HG03039 (cell line): Measurements from ENCODE around the gene MCCD1.

Experiments used
- ATAC-seq: cut with Tn5 transposase; IDR thresholded peaks from one replicate; pipeline ENCODE4 v1.9.1; 2021; ENCODE audit warnings: mild to moderate bottlenecking, moderate library complexity; ENCODE audit not compliant: unreplicated experiment

MCCD1 gene

GRCh38 chr6:31568537-31568961 lies 39.8 kb downstream of the MCCD1 start:
- ATAC-seq, result peak; percentile 51

- ATAC-seq, result no peak
Measured at GRCh38 chr6:31569861-31570536, 41.2 kb downstream of the MCCD1 start.

GRCh38 chr6:31572041-31572911 lies 43.5 kb downstream of the MCCD1 start, which contains the start of gene LTA:
Gene LTA (plus strand): TSS chr6:31572289. CDS start chr6:31572743, 454 bp downstream.
- ATAC-seq, result peak; percentile 28

DNA sequence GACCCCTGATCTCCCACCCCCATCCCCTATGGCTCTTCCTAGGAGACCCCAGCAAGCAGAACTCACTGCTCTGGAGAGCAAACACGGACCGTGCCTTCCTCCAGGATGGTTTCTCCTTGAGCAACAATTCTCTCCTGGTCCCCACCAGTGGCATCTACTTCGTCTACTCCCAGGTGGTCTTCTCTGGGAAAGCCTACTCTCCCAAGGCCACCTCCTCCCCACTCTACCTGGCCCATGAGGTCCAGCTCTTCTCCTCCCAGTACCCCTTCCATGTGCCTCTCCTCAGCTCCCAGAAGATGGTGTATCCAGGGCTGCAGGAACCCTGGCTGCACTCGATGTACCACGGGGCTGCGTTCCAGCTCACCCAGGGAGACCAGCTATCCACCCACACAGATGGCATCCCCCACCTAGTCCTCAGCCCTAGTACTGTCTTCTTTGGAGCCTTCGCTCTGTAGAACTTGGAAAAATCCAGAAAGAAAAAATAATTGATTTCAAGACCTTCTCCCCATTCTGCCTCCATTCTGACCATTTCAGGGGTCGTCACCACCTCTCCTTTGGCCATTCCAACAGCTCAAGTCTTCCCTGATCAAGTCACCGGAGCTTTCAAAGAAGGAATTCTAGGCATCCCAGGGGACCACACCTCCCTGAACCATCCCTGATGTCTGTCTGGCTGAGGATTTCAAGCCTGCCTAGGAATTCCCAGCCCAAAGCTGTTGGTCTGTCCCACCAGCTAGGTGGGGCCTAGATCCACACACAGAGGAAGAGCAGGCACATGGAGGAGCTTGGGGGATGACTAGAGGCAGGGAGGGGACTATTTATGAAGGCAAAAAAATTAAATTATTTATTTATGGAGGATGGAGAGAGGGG lies 44.7 kb downstream of the MCCD1 start:
- no peak for ATAC-seq

- no peak for ATAC-seq
Measured at GRCh38 chr6:31574106-31575061, 45.6 kb downstream of the MCCD1 start.

DNA sequence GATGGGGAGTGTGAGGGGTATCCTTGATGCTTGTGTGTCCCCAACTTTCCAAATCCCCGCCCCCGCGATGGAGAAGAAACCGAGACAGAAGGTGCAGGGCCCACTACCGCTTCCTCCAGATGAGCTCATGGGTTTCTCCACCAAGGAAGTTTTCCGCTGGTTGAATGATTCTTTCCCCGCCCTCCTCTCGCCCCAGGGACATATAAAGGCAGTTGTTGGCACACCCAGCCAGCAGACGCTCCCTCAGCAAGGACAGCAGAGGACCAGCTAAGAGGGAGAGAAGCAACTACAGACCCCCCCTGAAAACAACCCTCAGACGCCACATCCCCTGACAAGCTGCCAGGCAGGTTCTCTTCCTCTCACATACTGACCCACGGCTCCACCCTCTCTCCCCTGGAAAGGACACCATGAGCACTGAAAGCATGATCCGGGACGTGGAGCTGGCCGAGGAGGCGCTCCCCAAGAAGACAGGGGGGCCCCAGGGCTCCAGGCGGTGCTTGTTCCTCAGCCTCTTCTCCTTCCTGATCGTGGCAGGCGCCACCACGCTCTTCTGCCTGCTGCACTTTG lies 46.7 kb downstream of the MCCD1 start, which contains the start of gene TNF:
TSS of gene TNF (plus strand) at position 231 of the 567 bp plus-strand sequence. CDS start at position 408, 177 bp downstream.
- no peak for ATAC-seq

- ATAC-seq, result no peak
Measured at GRCh38 chr6:31575952-31576685, 47.4 kb downstream of the MCCD1 start.

DNA sequence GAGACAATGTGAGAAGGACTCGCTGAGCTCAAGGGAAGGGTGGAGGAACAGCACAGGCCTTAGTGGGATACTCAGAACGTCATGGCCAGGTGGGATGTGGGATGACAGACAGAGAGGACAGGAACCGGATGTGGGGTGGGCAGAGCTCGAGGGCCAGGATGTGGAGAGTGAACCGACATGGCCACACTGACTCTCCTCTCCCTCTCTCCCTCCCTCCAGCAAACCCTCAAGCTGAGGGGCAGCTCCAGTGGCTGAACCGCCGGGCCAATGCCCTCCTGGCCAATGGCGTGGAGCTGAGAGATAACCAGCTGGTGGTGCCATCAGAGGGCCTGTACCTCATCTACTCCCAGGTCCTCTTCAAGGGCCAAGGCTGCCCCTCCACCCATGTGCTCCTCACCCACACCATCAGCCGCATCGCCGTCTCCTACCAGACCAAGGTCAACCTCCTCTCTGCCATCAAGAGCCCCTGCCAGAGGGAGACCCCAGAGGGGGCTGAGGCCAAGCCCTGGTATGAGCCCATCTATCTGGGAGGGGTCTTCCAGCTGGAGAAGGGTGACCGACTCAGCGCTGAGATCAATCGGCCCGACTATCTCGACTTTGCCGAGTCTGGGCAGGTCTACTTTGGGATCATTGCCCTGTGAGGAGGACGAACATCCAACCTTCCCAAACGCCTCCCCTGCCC lies 48.3 kb downstream of the MCCD1 start:
- ATAC-seq, result no peak

GRCh38 chr6:31577579-31577966 lies 48.8 kb downstream of the MCCD1 start:
- ATAC-seq, result no peak

DNA sequence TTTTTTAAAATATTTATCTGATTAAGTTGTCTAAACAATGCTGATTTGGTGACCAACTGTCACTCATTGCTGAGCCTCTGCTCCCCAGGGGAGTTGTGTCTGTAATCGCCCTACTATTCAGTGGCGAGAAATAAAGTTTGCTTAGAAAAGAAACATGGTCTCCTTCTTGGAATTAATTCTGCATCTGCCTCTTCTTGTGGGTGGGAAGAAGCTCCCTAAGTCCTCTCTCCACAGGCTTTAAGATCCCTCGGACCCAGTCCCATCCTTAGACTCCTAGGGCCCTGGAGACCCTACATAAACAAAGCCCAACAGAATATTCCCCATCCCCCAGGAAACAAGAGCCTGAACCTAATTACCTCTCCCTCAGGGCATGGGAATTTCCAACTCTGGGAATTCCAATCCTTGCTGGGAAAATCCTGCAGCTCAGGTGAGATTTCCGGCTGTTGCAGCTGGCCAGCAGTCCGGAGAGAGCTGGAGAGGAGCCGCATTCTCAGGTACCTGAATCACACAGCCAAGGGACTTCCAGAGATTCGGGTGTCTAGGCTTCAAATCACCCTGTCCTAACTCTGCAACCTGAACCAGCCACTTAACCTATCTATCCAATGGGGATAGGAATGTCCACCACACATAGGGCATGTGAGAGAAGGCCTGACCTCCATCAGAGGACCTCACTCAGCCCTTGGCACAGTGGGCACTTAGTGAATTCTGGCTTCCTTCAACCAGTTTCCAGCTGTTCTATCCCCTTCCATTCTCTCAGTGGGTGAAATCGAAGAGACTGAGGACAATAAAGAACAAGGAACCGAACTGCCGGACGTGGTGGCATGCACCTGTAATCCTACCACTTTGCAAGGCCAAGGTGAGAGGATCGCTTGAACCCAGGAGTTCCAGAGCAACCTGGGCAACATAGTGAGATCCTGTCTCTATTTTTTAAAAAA lies 49.7 kb downstream of the MCCD1 start:
- no peak for ATAC-seq

- ATAC-seq, result no peak
Measured at GRCh38 chr6:31579119-31579505, 50.4 kb downstream of the MCCD1 start.
